KMS-11 (cell line): ENCODE results near the gene AOPEP.

Experiments
- H2AFZ ChIP-seq: fragments of 200-600 bp; sonication (generic); 2 replicates; pipeline ENCODE4 v1.6.1; 2016; ENCODE audit warnings: antibody characterized with exemption, mixed run types, low read depth
- H3K27ac ChIP-seq: fragments of 200-600 bp; sonication (generic); 2 replicates; pipeline ENCODE4 v1.6.1; 2016; ENCODE audit warnings: mild to moderate bottlenecking, mixed run types
- H3K27me3 ChIP-seq: fragments of 200-600 bp; sonication (generic); 2 replicates; pipeline ENCODE4 v1.6.1; 2017; ENCODE audit warnings: mild to moderate bottlenecking, low read depth, mixed run types, moderate library complexity; ENCODE audit not compliant: insufficient read depth
- H3K36me3 ChIP-seq: fragments of 200-600 bp; sonication (generic); 2 replicates; pipeline ENCODE4 v1.6.1; 2017; ENCODE audit warnings: mild to moderate bottlenecking, mixed run types; ENCODE audit not compliant: insufficient read depth
- H3K4me1 ChIP-seq: fragments of 200-600 bp; sonication (generic); 2 replicates; pipeline ENCODE4 v1.6.1; 2016; ENCODE audit warnings: mild to moderate bottlenecking, low read depth, mixed run types; ENCODE audit not compliant: poor library complexity, severe bottlenecking
- H3K4me2 ChIP-seq: fragments of 200-600 bp; sonication (generic); 2 replicates; pipeline ENCODE4 v1.7.0; 2016; ENCODE audit warnings: mild to moderate bottlenecking, mixed run types
- H3K4me3 ChIP-seq: fragments of 200-600 bp; sonication (generic); IDR thresholded peaks from 2 replicates; pipeline ENCODE4 v1.6.1; 2017; ENCODE audit warnings: low read depth, low read length, mixed read lengths; ENCODE audit not compliant: insufficient read depth
- H3K79me2 ChIP-seq: fragments of 200-600 bp; sonication (generic); 2 replicates; pipeline ENCODE4 v1.6.1; 2016; ENCODE audit warnings: low read depth, mixed run types; ENCODE audit not compliant: insufficient read depth
- H3K9ac ChIP-seq: fragments of 200-600 bp; sonication (generic); 2 replicates; pipeline ENCODE4 v1.6.1; 2016; ENCODE audit warnings: mild to moderate bottlenecking, mixed run types
- H4K20me1 ChIP-seq: fragments of 200-600 bp; sonication (generic); 2 replicates; pipeline ENCODE4 v1.6.1; 2016; ENCODE audit warnings: mild to moderate bottlenecking, mixed run types; ENCODE audit not compliant: insufficient read depth
- TF ChIP-seq, protein P1 (sequence below): fragments of 200-600 bp; sonication (generic); conservative IDR thresholded peaks from 2 replicates; pipeline ENCODE4 v1.6.1; 2017; ENCODE audit warnings: low read depth, mild to moderate bottlenecking, antibody characterized with exemption, low read length, moderate library complexity, mixed read lengths

Gene AOPEP

DNA sequence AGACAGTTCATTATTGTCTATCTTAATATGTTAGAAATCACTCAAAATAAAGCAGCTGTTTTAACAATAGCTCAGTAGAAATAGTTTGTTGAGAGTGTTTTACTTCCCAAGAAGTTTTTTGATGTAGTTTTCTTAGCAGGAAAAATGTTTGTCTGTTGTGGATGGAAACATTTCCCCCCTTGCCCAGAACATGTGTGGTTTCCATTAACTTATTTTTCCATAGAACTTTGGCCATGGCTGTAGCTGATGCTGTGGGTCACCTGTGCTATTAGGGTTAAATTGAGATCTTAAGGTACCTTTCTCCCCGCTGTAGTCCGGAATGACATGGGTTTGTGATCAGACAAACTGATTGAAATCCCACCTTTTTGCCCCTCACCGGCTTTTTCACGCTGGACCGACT, 296.2 kb downstream of the AOPEP start:
- Histone ChIP-seq H3K4me2 (no peak overlapping the region), H3K27ac (no peak overlapping the region), H3K9ac (no peak overlapping the region), H2AFZ (no peak overlapping the region), H3K36me3 (no peaks in the 10 kb centered on the region), H4K20me1 (no peaks in the 10 kb centered on the region), H3K4me1 (no peaks in the 10 kb centered on the region), H3K27me3 (no peaks in the 10 kb centered on the region), H3K4me3 (no peak overlapping the region), H3K79me2 (no peaks in the 10 kb centered on the region)
- TF ChIP-seq, protein P1, sequence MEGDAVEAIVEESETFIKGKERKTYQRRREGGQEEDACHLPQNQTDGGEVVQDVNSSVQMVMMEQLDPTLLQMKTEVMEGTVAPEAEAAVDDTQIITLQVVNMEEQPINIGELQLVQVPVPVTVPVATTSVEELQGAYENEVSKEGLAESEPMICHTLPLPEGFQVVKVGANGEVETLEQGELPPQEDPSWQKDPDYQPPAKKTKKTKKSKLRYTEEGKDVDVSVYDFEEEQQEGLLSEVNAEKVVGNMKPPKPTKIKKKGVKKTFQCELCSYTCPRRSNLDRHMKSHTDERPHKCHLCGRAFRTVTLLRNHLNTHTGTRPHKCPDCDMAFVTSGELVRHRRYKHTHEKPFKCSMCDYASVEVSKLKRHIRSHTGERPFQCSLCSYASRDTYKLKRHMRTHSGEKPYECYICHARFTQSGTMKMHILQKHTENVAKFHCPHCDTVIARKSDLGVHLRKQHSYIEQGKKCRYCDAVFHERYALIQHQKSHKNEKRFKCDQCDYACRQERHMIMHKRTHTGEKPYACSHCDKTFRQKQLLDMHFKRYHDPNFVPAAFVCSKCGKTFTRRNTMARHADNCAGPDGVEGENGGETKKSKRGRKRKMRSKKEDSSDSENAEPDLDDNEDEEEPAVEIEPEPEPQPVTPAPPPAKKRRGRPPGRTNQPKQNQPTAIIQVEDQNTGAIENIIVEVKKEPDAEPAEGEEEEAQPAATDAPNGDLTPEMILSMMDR, result no peak

DNA sequence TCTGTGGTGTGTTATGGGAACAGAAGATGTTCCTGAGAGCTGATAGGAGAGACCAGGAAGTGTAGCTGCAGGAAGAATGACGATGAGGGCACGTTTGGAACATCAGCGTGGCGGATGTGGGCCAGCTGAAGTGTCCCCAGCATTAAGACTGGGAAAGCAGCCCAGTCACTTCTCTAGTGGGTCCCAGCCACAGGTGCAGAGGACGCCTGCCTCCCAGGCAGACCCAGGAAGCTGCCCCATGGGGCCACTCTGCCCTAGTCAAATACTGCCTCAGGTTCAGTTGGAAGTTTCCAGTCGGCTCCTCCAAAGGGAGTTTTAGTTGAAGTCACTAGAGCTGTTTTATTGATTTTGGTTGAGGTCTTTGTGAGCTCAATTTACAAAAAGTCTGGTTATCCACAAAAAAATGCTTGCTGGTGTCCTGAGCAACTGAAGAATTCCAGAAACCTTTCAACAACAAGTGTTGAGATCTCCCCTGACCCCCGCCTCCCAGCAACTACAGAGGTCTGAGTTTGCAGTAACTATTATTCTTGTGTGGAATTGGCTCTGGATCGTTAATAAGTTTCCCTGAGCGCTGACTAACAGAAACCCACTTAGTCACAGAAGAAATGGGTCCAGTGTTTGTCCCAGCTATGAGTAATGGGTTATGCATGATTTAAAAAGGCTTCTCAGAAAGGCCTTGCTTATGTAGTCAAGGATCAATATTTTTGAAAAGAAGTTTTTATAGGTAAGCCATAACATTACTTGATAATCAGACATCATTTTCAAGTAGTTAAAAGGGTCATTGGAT, 296.9 kb downstream of the AOPEP start:
- Histone ChIP-seq H3K4me3 (no peak overlapping the region), H4K20me1 (no peaks in the 10 kb centered on the region), H3K4me1 (no peaks in the 10 kb centered on the region), H3K27ac (no peak overlapping the region), H3K79me2 (no peaks in the 10 kb centered on the region), H3K27me3 (no peaks in the 10 kb centered on the region), H3K36me3 (no peaks in the 10 kb centered on the region), H2AFZ (no peak overlapping the region), H3K9ac (no peak overlapping the region), H3K4me2 (no peak overlapping the region)
- TF ChIP-seq, protein P1, result no peak

DNA sequence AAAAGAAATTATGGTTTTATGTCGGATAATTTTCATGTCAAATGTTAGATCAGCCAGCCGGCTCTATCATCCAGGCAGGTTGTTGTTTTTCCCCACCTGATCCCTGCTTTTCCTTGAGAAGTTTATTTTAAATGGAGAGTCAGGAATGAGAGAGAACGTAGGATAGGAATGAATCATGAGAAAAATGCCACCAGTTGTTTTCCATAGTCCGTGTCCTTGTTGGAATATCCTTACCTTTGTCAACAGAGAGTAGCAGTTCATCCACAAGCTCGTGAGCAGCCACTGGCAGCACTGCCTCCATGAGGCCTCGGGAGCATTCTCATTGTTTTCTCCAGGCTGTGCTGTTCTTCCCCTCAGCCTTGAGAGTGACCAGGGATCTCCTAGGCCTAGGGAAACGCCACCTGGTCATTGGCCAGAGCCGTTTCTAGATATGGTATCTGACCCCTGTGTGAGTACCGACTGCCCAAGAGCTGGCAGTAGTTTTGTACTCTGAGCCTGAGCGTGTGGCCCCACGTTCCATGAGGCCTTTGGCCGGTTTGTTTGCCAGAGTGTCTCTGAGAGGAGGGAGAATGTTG, 297.7 kb downstream of the AOPEP start:
- H3K27ac ChIP-seq, result no peak overlapping the region
- TF ChIP-seq, protein P1, result no peak
- H3K36me3 ChIP-seq, result no peaks in the 10 kb centered on the region
- no peaks in the 10 kb centered on the region for H4K20me1 ChIP-seq
- H2AFZ ChIP-seq, result no peak overlapping the region
- H3K4me3 ChIP-seq, result no peak overlapping the region
- H3K79me2 ChIP-seq, result no peaks in the 10 kb centered on the region
- H3K9ac ChIP-seq, result no peak overlapping the region
- no peaks in the 10 kb centered on the region for H3K27me3 ChIP-seq
- H3K4me2 ChIP-seq, result no peak overlapping the region
- H3K4me1 ChIP-seq, result no peaks in the 10 kb centered on the region

DNA sequence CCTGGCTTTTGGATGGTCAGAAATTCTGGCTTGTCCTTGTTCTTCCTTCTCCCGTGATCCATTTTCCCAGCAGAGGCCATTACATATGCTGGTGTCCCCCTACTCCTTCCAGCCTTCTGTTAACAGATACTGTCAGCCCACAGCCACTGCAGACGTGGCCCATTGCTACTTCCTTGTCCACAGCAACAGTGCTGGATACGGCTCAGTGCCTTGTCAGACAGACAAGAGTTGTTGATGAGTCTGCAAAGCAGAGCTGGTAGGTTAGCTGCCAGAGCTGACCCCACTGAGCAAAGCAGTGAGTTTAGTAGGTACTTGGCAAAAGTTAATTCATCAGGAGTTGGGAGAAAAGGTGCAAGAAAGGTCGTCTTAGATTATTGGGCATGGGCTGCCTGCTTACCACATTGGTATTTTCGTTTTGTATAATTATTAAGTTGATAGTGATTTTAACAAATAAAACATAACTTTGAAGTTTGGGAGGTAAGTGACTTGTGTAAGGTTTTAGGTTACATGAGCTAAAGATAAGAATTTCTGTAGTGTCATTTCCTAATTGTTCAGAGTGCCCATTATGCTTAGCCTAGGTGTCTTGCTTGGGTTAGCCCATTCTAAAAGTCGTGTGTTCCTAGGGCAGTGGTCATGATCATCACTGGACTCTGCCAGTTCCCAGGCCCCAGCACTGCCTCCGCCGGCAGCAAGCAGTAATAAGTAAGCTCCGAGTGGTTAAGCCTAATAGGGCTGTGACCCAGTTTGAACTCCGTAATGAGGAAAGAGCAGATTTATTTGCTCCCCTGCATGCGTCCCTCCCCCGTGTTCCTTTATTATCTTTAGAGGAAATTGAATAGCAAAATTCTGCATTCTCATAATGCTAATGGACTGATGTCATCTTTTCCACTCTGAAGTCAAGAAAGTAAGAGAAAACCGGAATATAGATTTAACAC, 299.0 kb downstream of the AOPEP start:
- Histone ChIP-seq H3K36me3 (no peaks in the 10 kb centered on the region), H3K4me3 (no peak overlapping the region), H3K79me2 (no peaks in the 10 kb centered on the region), H3K27ac (no peak overlapping the region), H3K4me1 (no peaks in the 10 kb centered on the region), H3K9ac (no peak overlapping the region), H3K27me3 (no peaks in the 10 kb centered on the region), H2AFZ (no peak overlapping the region), H3K4me2 (no peak overlapping the region), H4K20me1 (no peaks in the 10 kb centered on the region)
- TF ChIP-seq, protein P1, result no peak
